ENCODE measurements around the gene TTC9. TPM values are rescaled to one million over a fixed set of nuclear protein-coding genes. Genes with fewer than 3 reads are reported as not detected.

Gene TTC9
- total and polyA plus RNA-seq, 10 of the 15 experiments (the other 5 are each of a cell fraction or from before 2014, with no cell fraction given), result 0.87 to 15.8 (median 7.8) TPM

DNA sequence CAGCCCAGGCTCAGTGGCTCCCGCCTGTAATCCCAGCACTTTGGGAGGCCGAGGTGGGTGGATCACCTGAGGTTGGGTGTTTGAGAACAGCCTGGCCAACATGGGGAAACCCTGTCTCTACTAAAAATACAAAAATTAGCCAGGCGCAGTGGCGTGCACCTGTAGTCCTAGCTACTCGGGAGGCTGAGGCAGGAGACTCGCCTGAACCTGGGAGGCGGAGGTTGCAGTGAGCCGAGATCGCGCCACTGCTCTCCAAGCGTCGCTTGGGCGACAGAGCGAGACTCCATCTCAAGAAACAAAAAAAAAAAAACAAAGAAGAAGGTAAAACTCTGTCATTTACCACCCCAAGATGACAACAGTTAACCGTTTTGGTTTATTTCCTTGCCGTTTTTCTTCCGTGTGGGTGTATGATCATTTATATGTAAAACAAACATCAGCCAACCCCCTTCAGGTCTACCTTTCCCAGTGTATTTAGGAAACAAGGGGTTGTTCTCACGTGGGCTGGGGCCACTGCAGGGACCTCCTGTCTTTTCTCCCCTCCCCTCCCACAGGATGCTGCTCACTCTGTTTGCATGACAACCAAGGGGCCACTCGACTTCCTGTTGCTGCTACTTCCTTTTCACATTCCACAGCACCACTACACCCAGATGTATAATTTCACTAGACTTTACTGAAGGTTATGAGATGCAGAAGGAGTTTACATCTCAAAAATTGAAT, 13.6 kb downstream of the TTC9 start (continued):
- TF ChIP-seq, protein P1, sequence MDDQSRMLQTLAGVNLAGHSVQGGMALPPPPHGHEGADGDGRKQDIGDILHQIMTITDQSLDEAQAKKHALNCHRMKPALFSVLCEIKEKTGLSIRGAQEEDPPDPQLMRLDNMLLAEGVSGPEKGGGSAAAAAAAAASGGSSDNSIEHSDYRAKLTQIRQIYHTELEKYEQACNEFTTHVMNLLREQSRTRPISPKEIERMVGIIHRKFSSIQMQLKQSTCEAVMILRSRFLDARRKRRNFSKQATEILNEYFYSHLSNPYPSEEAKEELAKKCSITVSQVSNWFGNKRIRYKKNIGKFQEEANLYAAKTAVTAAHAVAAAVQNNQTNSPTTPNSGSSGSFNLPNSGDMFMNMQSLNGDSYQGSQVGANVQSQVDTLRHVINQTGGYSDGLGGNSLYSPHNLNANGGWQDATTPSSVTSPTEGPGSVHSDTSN (IDR thresholded peaks at IDR 0.05; ENCODE audit: insufficient replicate concordance, low read depth, low read length), result no peak
- TF ChIP-seq SPI1 (IDR thresholded peaks at IDR 0.05; ENCODE audit: borderline replicate concordance, insufficient read depth, low read depth, low read length) (peak; percentile 44; the same call in 1 of the 2 replicates), MXI1 (IDR thresholded peaks at IDR 0.05; ENCODE audit: low read depth, low read length) (no peak), TCF3 (IDR thresholded peaks at IDR 0.05; ENCODE audit: borderline replicate concordance, insufficient read depth, low read depth, low read length) (no peak), BMI1 (IDR thresholded peaks at IDR 0.05; ENCODE audit: borderline replicate concordance) (peak; percentile 61; the same call in 1 of the 2 replicates), MTA2 (IDR thresholded peaks at IDR 0.05; ENCODE audit: low read depth) (peak; percentile 50; the same call in 1 of the 2 replicates), EGR1 (IDR thresholded peaks at IDR 0.05; ENCODE audit: borderline replicate concordance in 1 of 2, low read depth in 2 of 2, low read length in 2 of 2) (no peak; a peak in 1 of 3 replicates), JUND (IDR thresholded peaks at IDR 0.05; ENCODE audit: low read depth, low read length) (no peak), CBX5 (IDR thresholded peaks at IDR 0.05; ENCODE audit: low read depth) (peak; percentile 39; the same call in 1 of the 2 replicates), SREBF1 (IDR thresholded peaks at IDR 0.05; ENCODE audit: low read length) (no peak), KLF5 (IDR thresholded peaks at IDR 0.05; ENCODE audit: partially characterized antibody) (no peak), KDM1A (IDR thresholded peaks at IDR 0.05; ENCODE audit: borderline replicate concordance) (no peak), ATF7 (IDR thresholded peaks at IDR 0.05; ENCODE audit: low read depth) (peak; percentile 61), EED (IDR thresholded peaks at IDR 0.05; ENCODE audit: low read depth) (peak; percentile 79)
- TF ChIP-seq, protein P2, sequence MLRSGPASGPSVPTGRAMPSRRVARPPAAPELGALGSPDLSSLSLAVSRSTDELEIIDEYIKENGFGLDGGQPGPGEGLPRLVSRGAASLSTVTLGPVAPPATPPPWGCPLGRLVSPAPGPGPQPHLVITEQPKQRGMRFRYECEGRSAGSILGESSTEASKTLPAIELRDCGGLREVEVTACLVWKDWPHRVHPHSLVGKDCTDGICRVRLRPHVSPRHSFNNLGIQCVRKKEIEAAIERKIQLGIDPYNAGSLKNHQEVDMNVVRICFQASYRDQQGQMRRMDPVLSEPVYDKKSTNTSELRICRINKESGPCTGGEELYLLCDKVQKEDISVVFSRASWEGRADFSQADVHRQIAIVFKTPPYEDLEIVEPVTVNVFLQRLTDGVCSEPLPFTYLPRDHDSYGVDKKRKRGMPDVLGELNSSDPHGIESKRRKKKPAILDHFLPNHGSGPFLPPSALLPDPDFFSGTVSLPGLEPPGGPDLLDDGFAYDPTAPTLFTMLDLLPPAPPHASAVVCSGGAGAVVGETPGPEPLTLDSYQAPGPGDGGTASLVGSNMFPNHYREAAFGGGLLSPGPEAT (IDR thresholded peaks at IDR 0.05; ENCODE audit: low read depth), result peak; percentile 68; the same call in 1 of the 2 replicates
- TF ChIP-seq, protein P3, sequence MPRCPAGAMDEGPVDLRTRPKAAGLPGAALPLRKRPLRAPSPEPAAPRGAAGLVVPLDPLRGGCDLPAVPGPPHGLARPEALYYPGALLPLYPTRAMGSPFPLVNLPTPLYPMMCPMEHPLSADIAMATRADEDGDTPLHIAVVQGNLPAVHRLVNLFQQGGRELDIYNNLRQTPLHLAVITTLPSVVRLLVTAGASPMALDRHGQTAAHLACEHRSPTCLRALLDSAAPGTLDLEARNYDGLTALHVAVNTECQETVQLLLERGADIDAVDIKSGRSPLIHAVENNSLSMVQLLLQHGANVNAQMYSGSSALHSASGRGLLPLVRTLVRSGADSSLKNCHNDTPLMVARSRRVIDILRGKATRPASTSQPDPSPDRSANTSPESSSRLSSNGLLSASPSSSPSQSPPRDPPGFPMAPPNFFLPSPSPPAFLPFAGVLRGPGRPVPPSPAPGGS (IDR thresholded peaks at IDR 0.05; ENCODE audit: borderline replicate concordance, insufficient read depth, low read depth, low read length, poor library complexity, severe bottlenecking), result peak; percentile 7
- TF ChIP-seq, protein P4, sequence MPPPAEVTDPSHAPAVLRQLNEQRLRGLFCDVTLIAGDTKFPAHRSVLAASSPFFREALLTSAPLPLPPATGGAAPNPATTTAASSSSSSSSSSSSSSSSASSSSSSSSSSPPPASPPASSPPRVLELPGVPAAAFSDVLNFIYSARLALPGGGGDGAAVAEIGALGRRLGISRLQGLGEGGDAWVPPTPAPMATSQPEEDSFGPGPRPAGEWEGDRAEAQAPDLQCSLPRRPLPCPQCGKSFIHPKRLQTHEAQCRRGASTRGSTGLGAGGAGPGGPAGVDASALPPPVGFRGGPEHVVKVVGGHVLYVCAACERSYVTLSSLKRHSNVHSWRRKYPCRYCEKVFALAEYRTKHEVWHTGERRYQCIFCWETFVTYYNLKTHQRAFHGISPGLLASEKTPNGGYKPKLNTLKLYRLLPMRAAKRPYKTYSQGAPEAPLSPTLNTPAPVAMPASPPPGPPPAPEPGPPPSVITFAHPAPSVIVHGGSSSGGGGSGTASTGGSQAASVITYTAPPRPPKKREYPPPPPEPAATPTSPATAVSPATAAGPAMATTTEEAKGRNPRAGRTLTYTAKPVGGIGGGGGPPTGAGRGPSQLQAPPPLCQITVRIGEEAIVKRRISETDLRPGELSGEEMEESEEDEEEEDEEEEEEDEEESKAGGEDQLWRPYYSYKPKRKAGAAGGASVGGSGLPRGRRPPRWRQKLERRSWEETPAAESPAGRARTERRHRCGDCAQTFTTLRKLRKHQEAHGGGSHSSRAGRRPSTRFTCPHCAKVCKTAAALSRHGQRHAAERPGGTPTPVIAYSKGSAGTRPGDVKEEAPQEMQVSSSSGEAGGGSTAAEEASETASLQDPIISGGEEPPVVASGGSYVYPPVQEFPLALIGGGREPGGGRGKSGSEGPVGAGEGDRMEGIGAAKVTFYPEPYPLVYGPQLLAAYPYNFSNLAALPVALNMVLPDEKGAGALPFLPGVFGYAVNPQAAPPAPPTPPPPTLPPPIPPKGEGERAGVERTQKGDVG (CRISPR knock-in tag; IDR thresholded peaks at IDR 0.05), result no peak
- TF ChIP-seq, protein P5, sequence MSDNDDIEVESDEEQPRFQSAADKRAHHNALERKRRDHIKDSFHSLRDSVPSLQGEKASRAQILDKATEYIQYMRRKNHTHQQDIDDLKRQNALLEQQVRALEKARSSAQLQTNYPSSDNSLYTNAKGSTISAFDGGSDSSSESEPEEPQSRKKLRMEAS (IDR thresholded peaks at IDR 0.05; ENCODE audit: low read depth, low read length), result no peak
- TF ChIP-seq, protein P6, sequence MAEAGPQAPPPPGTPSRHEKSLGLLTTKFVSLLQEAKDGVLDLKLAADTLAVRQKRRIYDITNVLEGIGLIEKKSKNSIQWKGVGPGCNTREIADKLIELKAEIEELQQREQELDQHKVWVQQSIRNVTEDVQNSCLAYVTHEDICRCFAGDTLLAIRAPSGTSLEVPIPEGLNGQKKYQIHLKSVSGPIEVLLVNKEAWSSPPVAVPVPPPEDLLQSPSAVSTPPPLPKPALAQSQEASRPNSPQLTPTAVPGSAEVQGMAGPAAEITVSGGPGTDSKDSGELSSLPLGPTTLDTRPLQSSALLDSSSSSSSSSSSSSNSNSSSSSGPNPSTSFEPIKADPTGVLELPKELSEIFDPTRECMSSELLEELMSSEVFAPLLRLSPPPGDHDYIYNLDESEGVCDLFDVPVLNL (IDR thresholded peaks at IDR 0.05; ENCODE audit: low read depth, low read length), result no peak

Measured in GM12878 (cell line).